AG04450 (cell line): ENCODE measurements around the gene FMNL2. TPM values are rescaled to one million over a fixed set of nuclear protein-coding genes. Genes with fewer than 3 reads are reported as not detected.

Source experiments
- CTCF ChIA-PET: fragments of 300-600, 350-600 bp; formaldehyde crosslinking; extraction: SDS; loops from one replicate; lab custom pipeline; 2022; ENCODE audit warnings: antibody characterized with exemption, inconsistent platforms; lab: Charles Lee
- POLR2A ChIA-PET: fragments of 350-600 bp; formaldehyde crosslinking; extraction: SDS; loops from one replicate; lab custom pipeline; 2021; ENCODE audit warnings: antibody characterized with exemption, inconsistent platforms; lab: Yijun Ruan, JAX
- DNase-seq: peaks from one replicate; pipeline ENCODE4 v3.0.0-alpha.2; 2011; ENCODE audit warnings: low read depth, low spot score
- H3K27ac ChIP-seq: one replicate; pipeline ENCODE4 v1.5.1; 2012; ENCODE audit warnings: low read depth, low read length, control low read depth
- H3K27me3 ChIP-seq: one replicate; pipeline ENCODE4 v1.6.0; 2012; ENCODE audit warnings: low read length; ENCODE audit not compliant: control insufficient read depth, insufficient read depth
- H3K4me3 ChIP-seq: 2 replicates; pipeline ENCODE4 v1.5.1; 2011; ENCODE audit warnings: mild to moderate bottlenecking, low read depth, low read length, control low read depth
- H3K9me3 ChIP-seq: 2 replicates; pipeline ENCODE4 v1.5.1; 2012; ENCODE audit warnings: low read length; ENCODE audit not compliant: control insufficient read depth, insufficient read depth
- CTCF ChIP-seq: IDR thresholded peaks from 2 replicates; pipeline ENCODE4 v1.5.1; 2011; ENCODE audit warnings: low read depth, low read length, control low read depth, inconsistent platforms
- polyA plus RNA-seq: library from polyadenylated mRNA; depleted of rRNA; stranded (reverse); fragments of >200 nt; gene quantifications from 2 replicates; pipeline ENCODE4 v1.2.3, GENCODE V29; 2011

Gene FMNL2
- polyA plus RNA-seq, 1 experiment, result 22.0 TPM

GRCh38 chr2:152419944-152420343, 85.0 kb downstream of the FMNL2 start:
- ChIA-PET POLR2A (no interaction called here), CTCF (no interaction called here)
- H3K4me3 ChIP-seq, result no peak overlapping the region
- H3K9me3 ChIP-seq, result no peaks in the 10 kb centered on the region
- no peak for DNase-seq
- no peak for TF ChIP-seq CTCF
- H3K27me3 ChIP-seq, result no peaks in the 10 kb centered on the region
- no peak overlapping the region for H3K27ac ChIP-seq

- no peak for TF ChIP-seq CTCF
- H3K27ac ChIP-seq, result no peak overlapping the region
- POLR2A ChIA-PET, result no interaction called here
Observed at GRCh38 chr2:152420363-152420762, 85.4 kb downstream of the FMNL2 start.

GRCh38 chr2:152420936-152421335, 86.0 kb downstream of the FMNL2 start:
- ChIA-PET CTCF (interaction anchor here (1.8 kb wide), 1 partner anchor 215 kb away, joined by 8 read pairs; no protein-coding TSS in a partner anchor), POLR2A (no interaction called here)
- Histone ChIP-seq H3K9me3 (no peaks in the 10 kb centered on the region), H3K27me3 (no peaks in the 10 kb centered on the region), H3K27ac (peak overlapping the region; percentile 73), H3K4me3 (no peak overlapping the region)
- no peak for TF ChIP-seq CTCF
- DNase-seq, result no peak

More at GRCh38 chr2:152420363-152420762, 85.4 kb downstream of the FMNL2 start:
- Histone ChIP-seq H3K9me3 (no peaks in the 10 kb centered on the region), H3K4me3 (no peak overlapping the region), H3K27me3 (no peaks in the 10 kb centered on the region)
- CTCF ChIA-PET, result no interaction called here
- no peak for DNase-seq

GRCh38 chr2:152421521-152422370, 86.8 kb downstream of the FMNL2 start:
- H3K9me3 ChIP-seq, result no peaks in the 10 kb centered on the region
- H3K27ac ChIP-seq, result peak overlapping the region; percentile 85
- ChIA-PET CTCF (interaction anchor here (1.8 kb wide), 1 partner anchor 215 kb away, joined by 8 read pairs; no protein-coding TSS in a partner anchor), POLR2A (interaction anchor here (0.7 kb wide), 1 partner anchor 24 kb away, joined by 3 read pairs; no protein-coding TSS in a partner anchor)
- H3K27me3 ChIP-seq, result no peaks in the 10 kb centered on the region
- TF ChIP-seq CTCF, result no peak
- peak; percentile 93 for DNase-seq
- H3K4me3 ChIP-seq, result no peak overlapping the region

GRCh38 chr2:152423684-152424083, 88.7 kb downstream of the FMNL2 start:
- no peak for DNase-seq
- TF ChIP-seq CTCF, result no peak
- no peaks in the 10 kb centered on the region for H3K27me3 ChIP-seq
- CTCF ChIA-PET, result no interaction called here
- POLR2A ChIA-PET, result no interaction called here
- no peak overlapping the region for H3K27ac ChIP-seq
- H3K9me3 ChIP-seq, result no peaks in the 10 kb centered on the region
- H3K4me3 ChIP-seq, result no peak overlapping the region
